ENCODE data around the gene PHACTR1.
"Not testable (repeated sequence)": the region's sequence is repeated elsewhere in the genome, so short reads cannot be mapped to it uniquely, and the experiment has no call there.

Gene PHACTR1

GRCh38 chr6:13299918-13300317 is 583.4 kb downstream of the PHACTR1 start:
- DNase-seq: no peak

- no peak for DNase-seq
These were observed 584.4 kb downstream of the PHACTR1 start for GRCh38 chr6:13300643-13301590.

DNA sequence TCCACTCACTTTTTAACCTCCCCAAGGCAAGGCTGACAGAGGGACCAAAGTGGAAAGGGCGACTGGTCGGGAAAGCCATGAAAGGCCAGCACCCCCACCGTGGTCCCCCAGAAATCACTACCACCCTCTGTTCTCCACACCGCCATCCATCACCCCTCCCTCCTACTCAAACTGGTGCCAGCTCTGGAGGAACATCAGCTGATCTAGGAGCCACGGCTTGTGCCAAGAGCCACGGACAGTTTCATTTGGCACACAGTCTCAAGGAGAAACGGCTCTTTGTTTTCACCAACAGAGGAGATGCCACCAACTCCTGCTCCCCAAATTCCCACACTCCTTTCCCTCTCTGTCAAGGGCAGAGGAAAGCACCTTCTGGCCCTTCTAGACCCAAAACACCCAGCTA is 585.7 kb downstream of the PHACTR1 start:
- no peak for DNase-seq

DNA sequence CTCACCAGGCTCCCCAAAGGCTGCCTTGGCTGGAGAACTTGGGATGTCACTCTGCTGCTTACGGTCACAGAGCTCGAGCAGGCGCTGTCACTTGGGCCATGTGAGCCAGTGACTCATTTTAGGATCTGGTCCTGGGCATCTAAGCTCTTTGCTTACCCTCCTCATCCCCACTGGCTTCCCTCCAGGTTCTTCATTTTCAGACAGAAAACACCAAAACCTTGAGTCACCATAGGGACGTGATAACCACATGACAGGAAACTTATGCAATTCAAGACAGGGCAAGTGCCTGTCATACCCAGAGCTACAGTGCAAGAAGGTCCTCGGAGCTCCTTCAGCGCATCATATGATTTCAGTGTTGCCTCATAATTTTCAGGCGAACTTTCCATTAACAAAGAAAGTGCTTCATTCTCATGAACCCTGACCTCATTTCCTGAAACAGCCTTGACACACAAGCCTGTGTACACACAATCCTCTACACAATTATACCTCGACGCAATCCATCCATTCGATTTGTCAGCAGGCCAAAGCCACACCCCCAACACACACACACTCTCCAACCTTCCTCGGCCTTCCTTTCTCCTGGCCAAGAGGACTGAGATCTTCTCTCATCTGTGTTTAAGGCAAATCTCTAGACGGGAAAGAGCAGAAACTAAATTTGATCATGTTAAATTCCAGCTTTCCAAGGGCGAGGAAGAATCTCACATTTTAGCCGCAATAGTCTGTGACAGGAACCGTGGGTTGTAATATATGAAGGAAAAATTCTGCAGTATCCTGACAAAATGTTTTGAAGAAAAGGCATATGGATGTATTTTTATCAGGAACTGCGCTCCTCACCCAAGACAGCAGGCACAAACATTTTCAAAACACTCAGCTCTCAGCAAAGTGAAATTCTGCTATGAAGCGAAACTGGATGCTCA is 586.4 kb downstream of the PHACTR1 start:
- DNase-seq: peak; percentile 66

DNA sequence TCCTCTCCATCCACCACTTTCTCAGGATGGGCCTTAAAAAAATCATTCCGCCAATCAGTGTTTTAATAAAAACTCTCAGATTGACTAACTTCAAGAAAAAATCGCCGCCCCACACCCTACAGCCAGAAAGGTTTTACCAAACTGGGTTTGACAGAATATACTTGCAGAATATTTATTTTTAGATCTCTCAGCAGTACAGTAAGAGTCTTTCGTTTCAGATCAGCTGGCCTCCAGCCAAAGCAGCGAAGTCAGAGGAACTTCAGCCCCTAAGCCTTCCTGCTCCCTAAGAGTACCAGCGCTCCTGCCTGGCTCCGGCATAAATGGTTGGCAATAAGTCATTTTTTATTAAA is 587.1 kb downstream of the PHACTR1 start:
- DNase-seq: peak; percentile 26

DNA sequence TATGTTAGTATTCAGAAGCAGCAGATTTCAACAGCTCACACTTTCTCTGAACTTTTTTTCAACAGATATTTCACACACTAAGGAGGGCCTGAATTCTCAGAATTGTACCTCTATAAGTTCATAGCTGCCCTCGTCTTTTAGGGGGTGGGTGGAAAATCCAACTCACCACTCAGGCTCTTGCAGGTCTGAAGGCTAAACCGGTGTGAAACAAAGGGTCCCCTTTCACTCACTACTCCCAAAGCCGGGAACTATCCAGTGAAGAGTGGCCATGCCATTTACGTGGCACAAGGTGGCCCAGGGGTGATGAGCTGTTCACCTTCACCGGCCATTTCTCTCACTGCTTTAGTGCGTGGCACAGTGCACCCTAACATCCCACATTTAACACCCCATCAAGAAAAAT is 587.5 kb downstream of the PHACTR1 start:
- DNase-seq: no peak

GRCh38 chr6:13304580-13305260 is 588.2 kb downstream of the PHACTR1 start:
- DNase-seq: no peak

DNA sequence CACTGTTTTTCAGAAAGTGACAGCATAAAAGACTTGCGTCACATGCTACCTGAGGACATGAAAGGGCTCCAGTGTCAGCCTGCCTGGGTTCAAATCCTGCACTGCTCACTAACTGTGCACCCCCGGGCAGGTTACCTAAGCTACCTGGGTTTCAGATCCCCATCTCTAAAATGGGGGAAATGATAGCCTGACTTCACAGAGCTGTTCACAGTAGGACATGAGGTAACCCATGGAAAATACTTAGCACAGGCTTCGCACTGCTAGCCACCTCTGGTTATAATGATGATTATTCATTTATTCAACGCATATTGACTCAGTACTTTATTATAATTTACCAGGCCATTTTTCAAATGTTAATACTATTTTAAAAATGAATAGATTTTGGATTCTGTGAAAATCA is 588.7 kb downstream of the PHACTR1 start:
- no peak for DNase-seq

DNA sequence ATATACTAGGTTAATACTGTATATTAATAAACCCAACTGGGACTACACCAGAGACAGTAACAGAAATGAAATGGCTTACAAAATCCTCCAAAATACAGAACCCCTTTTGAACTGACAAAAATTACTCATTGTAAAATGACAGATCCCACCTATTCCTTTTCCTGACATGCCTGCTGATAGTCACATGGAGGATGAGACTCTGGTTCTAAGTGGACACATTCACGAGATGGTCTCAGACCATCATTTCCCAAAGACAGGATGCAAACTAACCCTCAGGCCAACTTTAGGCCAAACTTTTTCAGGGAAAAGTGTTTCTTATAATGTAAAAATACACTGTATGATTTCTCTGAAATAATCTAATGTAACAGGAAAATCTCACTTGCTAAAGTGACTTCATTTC is 589.2 kb downstream of the PHACTR1 start:
- DNase-seq: no peak

DNA sequence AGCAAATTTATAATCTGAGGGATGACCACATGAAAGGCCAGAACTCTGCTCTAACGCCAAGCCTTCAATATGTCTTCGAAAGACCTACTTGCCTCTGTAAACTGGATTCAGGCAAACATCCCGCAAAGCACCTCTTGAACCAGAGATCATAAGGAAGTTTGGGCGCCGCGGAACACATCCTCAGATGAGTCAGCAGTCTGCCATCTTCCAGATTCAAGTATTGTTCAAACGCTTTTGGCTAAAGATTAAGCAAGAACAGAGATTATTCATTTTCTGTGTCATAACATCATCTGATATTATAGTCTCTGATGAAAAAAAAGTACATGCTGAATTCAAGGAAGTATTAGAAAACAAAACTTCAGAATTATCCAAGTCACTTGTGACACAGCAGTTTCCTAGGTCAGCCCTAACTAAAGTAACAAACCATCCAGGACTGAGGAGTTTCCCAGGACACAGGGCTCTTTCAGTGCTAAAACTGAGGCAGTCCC is 591.0 kb downstream of the PHACTR1 start:
- no peak for DNase-seq

- no peak for DNase-seq
These were observed 591.8 kb downstream of the PHACTR1 start for GRCh38 chr6:13308332-13308731.

DNA sequence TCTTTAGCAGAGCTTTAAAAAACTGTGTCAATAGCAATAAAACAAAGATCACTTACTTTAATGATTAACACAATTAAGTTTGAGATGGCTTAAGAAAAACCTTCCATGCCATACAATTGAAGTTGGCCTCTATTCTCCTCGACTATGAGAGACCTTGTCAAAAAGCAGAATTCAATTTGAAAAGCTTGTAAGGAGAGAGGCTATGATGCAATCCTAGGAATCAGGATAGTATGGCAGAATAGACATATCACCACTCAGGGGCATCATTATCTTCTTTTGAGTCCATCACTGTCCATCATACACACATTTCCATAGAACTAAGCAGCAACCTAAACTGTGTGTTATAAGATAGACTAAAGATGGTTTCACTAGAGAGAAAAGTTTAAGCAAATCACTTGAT is 594.6 kb downstream of the PHACTR1 start:
- no peak for DNase-seq

DNA sequence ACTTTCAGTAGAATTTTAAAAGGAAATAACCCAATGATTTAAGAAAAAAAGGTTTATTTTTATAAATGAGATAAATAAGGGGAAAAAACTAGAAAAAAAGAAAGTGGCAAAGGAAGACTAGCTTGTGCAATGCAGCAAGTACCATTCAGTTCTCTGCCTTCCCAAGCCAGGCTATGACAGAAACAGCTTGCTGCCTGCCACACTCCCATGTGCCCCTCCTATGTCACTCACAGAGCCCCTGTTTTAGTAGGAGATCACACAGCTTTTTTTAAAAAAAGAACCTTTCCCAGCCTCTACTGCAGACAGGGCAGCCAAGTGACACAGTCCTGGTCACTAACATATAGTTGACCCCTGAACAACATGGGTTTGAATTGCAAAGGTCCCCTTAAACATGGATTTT is 598.2 kb downstream of the PHACTR1 start:
- DNase-seq: no peak

GRCh38 chr6:13315896-13316295 is 599.3 kb downstream of the PHACTR1 start:
- DNase-seq: no peak

DNA sequence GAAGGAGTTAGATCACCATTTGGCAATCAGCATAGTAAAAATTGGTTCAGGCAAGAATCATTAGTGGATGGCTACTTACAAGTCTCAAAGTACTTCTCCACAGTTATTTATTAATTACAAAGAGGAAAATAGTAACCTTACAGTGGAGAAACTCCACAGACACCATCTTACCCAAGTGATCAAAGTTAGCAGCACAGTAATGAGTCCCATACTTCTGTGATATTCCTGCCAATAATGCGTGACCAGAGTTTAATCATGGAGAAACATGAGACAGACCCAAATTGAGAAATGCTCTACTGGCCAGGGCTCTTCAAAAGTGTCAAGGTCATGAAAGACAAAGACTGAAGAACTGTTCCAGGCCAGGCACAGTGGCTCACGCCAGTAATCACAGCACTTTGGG is 602.3 kb downstream of the PHACTR1 start:
- DNase-seq: no peak

DNA sequence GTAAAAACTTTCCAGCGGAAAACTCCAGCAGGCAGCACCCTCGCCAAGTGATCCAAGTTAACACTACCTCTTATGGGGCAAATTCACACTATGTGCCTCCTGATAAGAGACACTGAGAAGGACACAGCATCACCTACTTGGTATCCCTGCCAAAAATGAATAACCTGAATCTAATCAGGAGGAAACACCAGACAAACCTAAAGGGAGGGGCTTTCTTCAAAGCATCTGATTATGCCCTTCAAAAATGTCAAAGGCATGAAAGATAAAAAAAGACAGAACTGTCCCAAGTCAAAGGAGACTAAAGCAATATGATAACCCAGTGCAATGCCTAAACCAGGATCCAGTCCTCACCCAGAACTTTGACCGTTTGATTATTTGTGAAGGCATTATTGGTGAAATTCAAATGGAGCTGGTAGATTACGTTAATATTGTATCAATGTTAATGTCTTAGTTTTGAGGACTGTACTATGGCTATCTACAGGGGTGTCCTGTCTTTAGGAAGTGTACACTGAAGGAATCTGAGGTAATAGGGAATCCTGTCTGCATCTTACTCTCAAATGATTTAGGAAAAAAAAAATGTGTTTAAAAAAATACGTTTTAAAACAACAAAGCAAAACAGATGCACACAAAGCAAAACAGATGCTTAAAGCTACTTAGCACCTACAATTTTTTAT is 603.5 kb downstream of the PHACTR1 start:
- DNase-seq: no peak

GRCh38 chr6:13326031-13326586 is 609.5 kb downstream of the PHACTR1 start:
- DNase-seq: not testable (repeated sequence)

DNA sequence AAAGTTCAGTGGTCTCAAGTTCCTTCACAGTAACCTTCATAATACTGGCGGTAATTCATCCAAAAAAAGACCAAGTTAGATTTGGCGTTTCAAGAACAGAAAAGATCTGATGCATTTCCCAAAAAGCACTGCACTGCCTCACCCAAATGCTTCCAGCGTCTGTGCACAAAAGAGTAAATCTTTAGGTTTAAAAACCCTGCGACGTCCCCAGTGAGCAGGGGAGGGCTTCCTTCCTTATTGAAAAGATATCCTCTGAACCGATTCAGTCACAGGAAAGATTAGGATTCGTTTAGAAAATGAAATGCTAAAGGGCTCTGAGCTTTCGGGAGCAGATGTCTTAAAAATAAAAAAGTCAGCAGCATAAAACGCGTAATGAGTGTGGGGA is 611.1 kb downstream of the PHACTR1 start:
- no peak for DNase-seq

DNA sequence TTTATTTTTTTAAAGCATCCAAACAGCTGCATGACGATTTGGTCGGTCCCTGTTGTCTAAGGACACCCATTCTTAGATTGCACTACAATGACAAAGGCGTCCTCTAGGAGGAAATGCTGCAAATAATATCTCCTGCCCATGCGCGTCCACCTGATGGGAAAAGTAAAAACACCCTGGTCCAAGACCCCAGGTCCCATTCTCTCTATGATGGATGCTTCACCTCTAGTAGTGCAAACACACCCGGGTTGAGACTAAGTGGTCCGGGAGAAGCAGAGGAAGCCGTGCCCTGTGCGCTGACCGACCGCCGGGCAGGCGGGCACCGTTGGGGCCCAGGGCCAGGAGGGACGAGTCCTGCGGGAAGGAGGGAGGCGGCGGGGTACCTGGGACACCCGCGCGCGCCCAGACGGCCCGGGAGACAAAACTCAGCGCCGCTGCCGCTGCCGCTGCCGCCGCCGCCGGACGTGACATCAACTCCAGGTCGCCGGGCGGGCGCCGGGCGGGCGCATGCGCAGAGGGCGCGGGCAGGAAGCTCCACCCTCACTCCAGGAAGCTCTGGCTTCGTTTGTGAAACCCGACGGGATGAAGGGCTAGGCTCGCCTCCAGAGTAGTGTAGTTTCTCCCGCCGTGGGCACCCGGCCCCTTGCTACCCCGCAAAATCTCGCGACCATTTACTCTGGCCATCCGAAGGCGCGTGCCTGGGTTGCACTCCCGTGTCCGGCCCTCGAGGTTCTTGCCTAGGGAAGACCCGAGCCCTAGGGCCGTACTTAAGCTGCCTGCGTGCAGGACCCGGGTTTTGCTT is 611.7 kb downstream of the PHACTR1 start, which contains the start of gene TBC1D7:
TBC1D7 (minus strand) TSS at position 462 of the 799 bp plus-strand sequence. CDS start 1,639 bp downstream, outside the sequence.
- DNase-seq: peak; percentile 94

GRCh38 chr6:13328875-13329183 is 612.3 kb downstream of the PHACTR1 start:
- DNase-seq: no peak

Measured in CD4-positive, alpha-beta T cell treated with Interleukin-17A for 1 hour (primary cell).